Progenitor cell of endocrine pancreas (in vitro differentiated cells): ENCODE results near the gene ARL14EPL. TPM values are rescaled to one million over a fixed set of nuclear protein-coding genes. Genes with fewer than 3 reads are reported as not detected.
A peak's percentile ranks its signal among the peaks of the same experiment; 100 is the strongest.

Source experiments
- DNase-seq: peaks from one replicate; pipeline ENCODE4 v3.0.0; 2021; ENCODE audit warnings: low spot score; ENCODE audit not compliant: unreplicated experiment
- H3K27ac Mint-ChIP-seq: 2 replicates; pipeline ENCODE4 v1.8.0; 2021; ENCODE audit warnings: mild to moderate bottlenecking, moderate library complexity, mixed read lengths
- H3K27me3 Mint-ChIP-seq: 2 replicates; pipeline ENCODE4 v1.8.0; 2021; ENCODE audit warnings: mixed read lengths
- H3K36me3 Mint-ChIP-seq: 2 replicates; pipeline ENCODE4 v1.8.0; 2022; ENCODE audit warnings: mixed read lengths; ENCODE audit not compliant: insufficient read depth
- H3K4me1 Mint-ChIP-seq: 2 replicates; pipeline ENCODE4 v1.8.0; 2021; ENCODE audit warnings: low read depth, mixed read lengths
- H3K4me3 Mint-ChIP-seq: 2 replicates; pipeline ENCODE4 v1.8.0; 2021; ENCODE audit warnings: low read depth, mild to moderate bottlenecking, moderate library complexity, mixed read lengths
- H3K9me3 Mint-ChIP-seq: 2 replicates; pipeline ENCODE4 v1.8.0; 2021; ENCODE audit warnings: low read depth, mixed read lengths
- CTCF ChIP-seq: fragments of 200-600 bp; sonication (generic); IDR thresholded peaks from one replicate; pipeline ENCODE4 v1.5.0; 2021; ENCODE audit warnings: antibody characterized with exemption, mild to moderate bottlenecking; ENCODE audit not compliant: unreplicated experiment
- total RNA-seq: library from RNA; stranded (reverse); gene quantifications from 2 replicates; pipeline ENCODE4 v1.2.1, GENCODE V29; 2021

ARL14EPL gene
- total RNA-seq, 1 donor from 2014 or later, result not detected

GRCh38 chr5:116013207-116013785 lies 19.0 kb upstream of the ARL14EPL start:
- H3K4me1 Mint-ChIP-seq, result no peaks in the 10 kb centered on the region
- no peaks in the 10 kb centered on the region for H3K9me3 Mint-ChIP-seq
- no peaks in the 10 kb centered on the region for H3K27me3 Mint-ChIP-seq
- no peak for DNase-seq
- H3K27ac Mint-ChIP-seq, result no peak overlapping the region
- TF ChIP-seq CTCF, result no peak
- H3K36me3 Mint-ChIP-seq, result no peaks in the 10 kb centered on the region
- H3K4me3 Mint-ChIP-seq, result no peak overlapping the region

GRCh38 chr5:116013936-116014335 lies 18.3 kb upstream of the ARL14EPL start:
- Mint-ChIP-seq H3K4me1 (no peaks in the 10 kb centered on the region), H3K36me3 (no peaks in the 10 kb centered on the region), H3K4me3 (no peak overlapping the region), H3K9me3 (no peaks in the 10 kb centered on the region), H3K27me3 (no peaks in the 10 kb centered on the region), H3K27ac (no peak overlapping the region)
- TF ChIP-seq CTCF, result no peak
- no peak for DNase-seq

- no peak for DNase-seq
- TF ChIP-seq CTCF, result peak; percentile 25
- Mint-ChIP-seq H3K4me3 (no peak overlapping the region), H3K9me3 (no peaks in the 10 kb centered on the region), H3K27ac (no peak overlapping the region), H3K36me3 (no peaks in the 10 kb centered on the region), H3K4me1 (no peaks in the 10 kb centered on the region), H3K27me3 (no peaks in the 10 kb centered on the region)
Measured at GRCh38 chr5:116023619-116024018, 8.7 kb upstream of the ARL14EPL start.

- no peaks in the 10 kb centered on the region for H3K27me3 Mint-ChIP-seq
- TF ChIP-seq CTCF, result no peak
- no peak overlapping the region for H3K27ac Mint-ChIP-seq
- H3K9me3 Mint-ChIP-seq, result no peaks in the 10 kb centered on the region
- H3K4me1 Mint-ChIP-seq, result no peaks in the 10 kb centered on the region
- no peak for DNase-seq
- no peak overlapping the region for H3K4me3 Mint-ChIP-seq
- no peaks in the 10 kb centered on the region for H3K36me3 Mint-ChIP-seq
Measured at GRCh38 chr5:116025866-116026265, 6.4 kb upstream of the ARL14EPL start.

- H3K27me3 Mint-ChIP-seq, result peaks cover 3% of the 10 kb centered on the region
- no peak overlapping the region for H3K27ac Mint-ChIP-seq
- DNase-seq, result no peak
- H3K36me3 Mint-ChIP-seq, result no peaks in the 10 kb centered on the region
- no peaks in the 10 kb centered on the region for H3K9me3 Mint-ChIP-seq
- TF ChIP-seq CTCF, result no peak
- H3K4me1 Mint-ChIP-seq, result no peaks in the 10 kb centered on the region
- H3K4me3 Mint-ChIP-seq, result no peak overlapping the region
Measured at GRCh38 chr5:116032991-116033390, 719 bp downstream of the ARL14EPL start.
